K562 (cell line): ENCODE results near the gene URM1. TPM values are rescaled to one million over a fixed set of nuclear protein-coding genes. Genes with fewer than 3 reads are reported as not detected.

Experiments used
- ATAC-seq: fragments of 200-7000 bp; cut with Tn5 transposase; 3 replicates; pipeline ENCODE4 v1.9.1; 2020; ENCODE audit warnings: moderate library complexity
- BruUV-seq: library from RNA; stranded (reverse); fragments of 400-500 nt; replicated peaks from 2 replicates; lab custom pipeline; 2021; lab: Mats Ljungman, UMichigan
- CTCF ChIA-PET: fragments of 300-600 bp; formaldehyde crosslinking; extraction: SDS; loops from one replicate; lab custom pipeline; 2021; ENCODE audit warnings: low intra/inter-chr PET ratio; lab: Yijun Ruan, JAX
- POLR2A ChIA-PET: fragments of 300-600, 350-650 bp; sonication (Branson Sonifier 250); formaldehyde crosslinking; extraction: SDS; loops from one replicate; lab custom pipeline; 2021; ENCODE audit warnings: antibody characterized with exemption, inconsistent platforms; lab: Yijun Ruan, JAX
- DNase-seq, 4 experiments: peaks; one replicate each; pipeline versions ENCODE4 v3.0.0 to v3.0.0-alpha.2; 2011 to 2018; ENCODE audit warnings: low spot score in 3 of 4, mixed read lengths in 3 of 4; ENCODE audit errors: extremely low read depth in 1 of 4
- FAIRE-seq: peaks from 2 replicates; lab custom pipeline; 2011; peaks lifted over from hg19 to GRCh38; lab: Jason Lieb, UNC
- H2AFZ ChIP-seq: 2 replicates; pipeline ENCODE4 v1.6.0; 2011; ENCODE audit warnings: low read depth, low read length, control low read depth, inconsistent platforms
- H3K27ac ChIP-seq: fragments of 200-600 bp; 3 replicates; pipeline ENCODE4 v1.8.0; 2011; ENCODE audit warnings: low read depth, mild to moderate bottlenecking, control low read depth, inconsistent platforms, low read length, moderate library complexity, mixed read lengths; ENCODE audit errors: extremely low read depth
- H3K27me3 ChIP-seq, 2 experiments: fragments of 300-600 bp in 1 of 2; 2 replicates in 1 of 2; 3 replicates in 1 of 2; pipeline versions ENCODE4 v1.6.0 to v1.8.0; 2011; ENCODE audit warnings: inconsistent platforms in 2 of 2, low read length in 2 of 2, mild to moderate bottlenecking in 1 of 2, mixed read lengths in 1 of 2, moderate library complexity in 1 of 2; ENCODE audit not compliant: control insufficient read depth in 2 of 2, insufficient read depth in 2 of 2
- H3K36me3 ChIP-seq: fragments of 300-600 bp; 3 replicates; pipeline ENCODE4 v1.8.0; 2011; ENCODE audit warnings: mild to moderate bottlenecking, low read length, inconsistent platforms; ENCODE audit not compliant: control insufficient read depth, insufficient read depth
- H3K4me1 ChIP-seq, 2 experiments: fragments of 200-600 bp in 1 of 2; replicated peaks in 1 of 2; 2 replicates in 1 of 2; 3 replicates in 1 of 2; pipeline versions ENCODE4 v1.5.1 to v1.8.0; 2011; ENCODE audit warnings: inconsistent platforms in 2 of 2, low read length in 2 of 2, mild to moderate bottlenecking in 1 of 2, mixed read lengths in 1 of 2, moderate library complexity in 1 of 2; ENCODE audit not compliant: control insufficient read depth in 2 of 2, insufficient read depth in 2 of 2
- H3K4me2 ChIP-seq: 2 replicates; pipeline ENCODE4 v1.6.1; 2011; ENCODE audit warnings: low read length, control low read depth, inconsistent platforms, mixed read lengths; ENCODE audit not compliant: insufficient read depth
- H3K4me3 ChIP-seq: fragments of 200-600 bp; sonication (generic), shearing (Covaris generic); 2 replicates; pipeline ENCODE4 v1.5.1; 2016; ENCODE audit warnings: control low read depth, inconsistent platforms
- H3K79me2 ChIP-seq: fragments of 200-600 bp; 3 replicates; pipeline ENCODE4 v1.8.0; 2011; ENCODE audit warnings: low read length, inconsistent platforms; ENCODE audit not compliant: control insufficient read depth, insufficient read depth
- H3K9ac ChIP-seq, 2 experiments: 2 replicates each; pipeline versions ENCODE4 v1.6.0 to v1.6.1; 2011; ENCODE audit warnings: low read depth in 2 of 2, low read length in 2 of 2, control low read depth in 1 of 2, inconsistent platforms in 1 of 2, mild to moderate bottlenecking in 1 of 2, mixed read lengths in 1 of 2; ENCODE audit not compliant: insufficient read depth in 1 of 2
- H3K9me1 ChIP-seq: one replicate; pipeline ENCODE4 v1.6.0; 2011; ENCODE audit warnings: inconsistent platforms, mild to moderate bottlenecking, low read length, moderate library complexity; ENCODE audit not compliant: control insufficient read depth, insufficient read depth
- H3K9me3 ChIP-seq: replicated peaks from 2 replicates; pipeline ENCODE4 v1.5.1; 2011; ENCODE audit warnings: low read depth, low read length, inconsistent platforms; ENCODE audit not compliant: control insufficient read depth, insufficient read depth
- H4K20me1 ChIP-seq: replicated peaks from 2 replicates; pipeline ENCODE4 v1.6.1; 2011; ENCODE audit warnings: low read length, inconsistent platforms, mixed read lengths; ENCODE audit not compliant: control insufficient read depth, insufficient read depth
- AFF1 ChIP-seq, 2 experiments: fragments of 450-650 bp; IDR thresholded peaks; 2 replicates each; pipeline ENCODE4 v1.6.1; 2018; ENCODE audit warnings: mild to moderate bottlenecking in 2 of 2, low read depth in 1 of 2; ENCODE audit not compliant: partially characterized antibody in 2 of 2
- ATF4 ChIP-seq: fragments of 450-650 bp; formaldehyde crosslinking; IDR thresholded peaks from 2 replicates; pipeline ENCODE4 v1.4.0; 2022; ENCODE audit warnings: mild to moderate bottlenecking, moderate library complexity
- PREB ChIP-seq: sonication (generic); formaldehyde crosslinking; IDR thresholded peaks from 2 replicates; pipeline ENCODE4 v1.8.1; 2023; ENCODE audit warnings: mild to moderate bottlenecking, missing genetic modification reagents
- PURB ChIP-seq: sonication (generic); formaldehyde crosslinking; IDR thresholded peaks from 2 replicates; pipeline ENCODE4 v1.9.0; 2021; ENCODE audit warnings: low read depth, mild to moderate bottlenecking, missing genetic modification reagents
- ZBTB40 ChIP-seq, 2 experiments: fragments of 450-650 bp in 1 of 2; sonication (generic) in 1 of 2; formaldehyde crosslinking in 1 of 2; IDR thresholded peaks; 2 replicates each; pipeline versions ENCODE4 v1.7.1 to v1.9.0; 2016 to 2022; ENCODE audit warnings: inconsistent platforms in 1 of 2, mild to moderate bottlenecking in 1 of 2, missing genetic modification reagents in 1 of 2
- WGBS: fragments of 100-300 bp; shearing (Covaris generic); methylation state at CpG from one replicate; pipeline ENCODE4 v1.1.6; 2016; ENCODE audit warnings: low coverage, mixed read lengths; ENCODE audit not compliant: insufficient coverage; ENCODE audit errors: missing lambda C conversion rate; 5-methylcytosine and 5-hydroxymethylcytosine counted together
- in situ Hi-C: fragments of 300-500 bp; cut with MboI; formaldehyde crosslinking; loops from 4 replicates; pipeline ENCODE4 v1.15.0; 2018; ENCODE audit warnings: inconsistent platforms, mixed read lengths
- intact Hi-C: fragments of 100-400 bp; cut with micrococcal nuclease; formaldehyde crosslinking; loops from 2 replicates; pipeline ENCODE4 v1.14.2; 2022
- polyA plus RNA-seq, 8 experiments: library from polyadenylated mRNA; depleted of rRNA in 4 of 8; stranded (reverse) in 5 of 8; unstranded in 3 of 8; fragments of >200 nt; fragmentation: Nextera tagmentation in 2 of 8; fragmentation: Illumina TruSeq in 1 of 8; extraction: Ambion mirVana in 2 of 8; extraction: Trizol in 1 of 8; gene quantifications; 2 replicates each; pipeline versions ENCODE4 v1.2.1 to v1.2.3, GENCODE V29; 2011 to 2014; ENCODE audit warnings: inconsistent platforms in 1 of 8, missing spikeins in 1 of 8
- total RNA-seq, 7 experiments: library from RNA; depleted of rRNA in 6 of 7; stranded (reverse); fragments of >200 nt in 6 of 7; fragmentation: Illumina TruSeq in 2 of 7; extraction: Trizol in 2 of 7; gene quantifications; 2 replicates each; pipeline versions ENCODE4 v1.2.1 to v1.2.3, GENCODE V29; 2011 to 2021; ENCODE audit warnings: low replicate concordance in 1 of 7

The URM1 gene
- total and polyA plus RNA-seq, 9 of the 15 experiments (the other 6 are each of a cell fraction or from before 2014, with no cell fraction given), result 10.1 to 88.9 (median 53.3) TPM

GRCh38 chr9:128439273-128439672, 68.1 kb downstream of the URM1 start:
- FAIRE-seq (no peak), DNase-seq (no peak), ATAC-seq (no peak)
- intact Hi-C loops, result loop anchor here (2.0 kb wide), 2 partner anchors 66 to 172 kb away; partner anchors contain the start of gene GLE1
- Histone ChIP-seq H3K4me3 (no peak overlapping the region), H3K4me2 (no peak overlapping the region), H3K9me1 (no peaks in the 10 kb centered on the region), H3K9ac (no peak overlapping the region; a peak in 1 of 4 replicates), H2AFZ (no peak overlapping the region), H3K4me1 (peaks cover 3 to 18% of the 10 kb centered on the region in 2 experiments; a peak in 4 of 5 replicates), H3K79me2 (no peaks in the 10 kb centered on the region), H3K27ac (no peak overlapping the region), H3K36me3 (peaks cover 14% of the 10 kb centered on the region; the same call in 2 of the 3 replicates), H3K9me3 (no peaks in the 10 kb centered on the region), H3K27me3 (no peaks in the 10 kb centered on the region), H4K20me1 (no peaks in the 10 kb centered on the region)
- ChIA-PET CTCF (interaction anchor here (0.5 to 1.6 kb wide), 3 partner anchors 78 to 174 kb away, joined by 3 to 10 read pairs (median 3); no protein-coding TSS in a partner anchor), POLR2A (interaction anchor here (0.6 to 1.0 kb wide), 2 partner anchors 12 to 98 kb away, joined by 3 to 4 read pairs; no protein-coding TSS in a partner anchor)
- in situ Hi-C loops, result no loop called here
- 70% methylated on average over 7 of the region's 7 CpGs for WGBS
- BruUV-seq, result no TSS peak
- no peak for TF ChIP-seq ZBTB40 (IDR thresholded peaks at IDR 0.05)
- no peak for TF ChIP-seq ZBTB40 (CRISPR knock-in tag; IDR thresholded peaks at IDR 0.05)
- TF ChIP-seq PURB (CRISPR knock-in tag), result no peak
- TF ChIP-seq ATF4 (CRISPR knock-in tag), result no peak
- TF ChIP-seq AFF1 (IDR thresholded peaks at IDR 0.05; ENCODE audit: low read depth in 1 of 2, partially characterized antibody in 2 of 2), result no peak
- TF ChIP-seq PREB (CRISPR knock-in tag), result no peak
